ENCODE measurements around the gene LY6G5C. TPM values are rescaled to one million over a fixed set of nuclear protein-coding genes. Genes with fewer than 3 reads are reported as not detected.
"Not testable (repeated sequence)": the region's sequence is repeated elsewhere in the genome, so short reads cannot be mapped to it uniquely, and the experiment has no call there.

Gene LY6G5C
- total RNA-seq, 4 donors from 2014 or later: 1.0 to 4.4 (median 3.8) TPM; not detected in 1

DNA sequence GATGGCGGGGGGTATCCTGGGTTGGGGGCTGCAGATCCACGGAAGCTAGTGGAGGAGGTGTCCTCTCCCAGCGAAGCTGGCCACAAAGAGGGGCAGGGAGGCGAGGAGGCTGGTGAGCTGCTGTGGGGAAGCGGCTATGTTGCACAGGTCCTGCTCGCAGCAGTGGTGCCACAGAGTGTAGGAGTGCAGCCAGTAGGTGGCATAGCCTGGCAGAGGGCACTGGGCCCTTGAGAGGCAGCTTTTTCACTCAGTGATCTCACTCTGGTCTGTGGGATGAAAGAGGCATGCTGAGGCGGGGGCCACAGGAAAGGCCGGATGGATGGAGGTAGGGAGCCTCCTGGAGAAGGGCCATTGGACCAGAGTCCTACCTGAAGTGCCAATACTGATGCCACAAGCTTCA, 31.4 kb upstream of the LY6G5C start:
- Histone ChIP-seq H3K27ac (no peak overlapping the region), H3K27me3 (no peaks in the 10 kb centered on the region), H3K4me1 (no peaks in the 10 kb centered on the region), H3K9me3 (no peaks in the 10 kb centered on the region), H3K36me3 (no peaks in the 10 kb centered on the region), H3K4me3 (no peak overlapping the region)
- no peak for DNase-seq
- no peak for TF ChIP-seq POLR2A (IDR thresholded peaks at IDR 0.05)
- TF ChIP-seq, protein P1, sequence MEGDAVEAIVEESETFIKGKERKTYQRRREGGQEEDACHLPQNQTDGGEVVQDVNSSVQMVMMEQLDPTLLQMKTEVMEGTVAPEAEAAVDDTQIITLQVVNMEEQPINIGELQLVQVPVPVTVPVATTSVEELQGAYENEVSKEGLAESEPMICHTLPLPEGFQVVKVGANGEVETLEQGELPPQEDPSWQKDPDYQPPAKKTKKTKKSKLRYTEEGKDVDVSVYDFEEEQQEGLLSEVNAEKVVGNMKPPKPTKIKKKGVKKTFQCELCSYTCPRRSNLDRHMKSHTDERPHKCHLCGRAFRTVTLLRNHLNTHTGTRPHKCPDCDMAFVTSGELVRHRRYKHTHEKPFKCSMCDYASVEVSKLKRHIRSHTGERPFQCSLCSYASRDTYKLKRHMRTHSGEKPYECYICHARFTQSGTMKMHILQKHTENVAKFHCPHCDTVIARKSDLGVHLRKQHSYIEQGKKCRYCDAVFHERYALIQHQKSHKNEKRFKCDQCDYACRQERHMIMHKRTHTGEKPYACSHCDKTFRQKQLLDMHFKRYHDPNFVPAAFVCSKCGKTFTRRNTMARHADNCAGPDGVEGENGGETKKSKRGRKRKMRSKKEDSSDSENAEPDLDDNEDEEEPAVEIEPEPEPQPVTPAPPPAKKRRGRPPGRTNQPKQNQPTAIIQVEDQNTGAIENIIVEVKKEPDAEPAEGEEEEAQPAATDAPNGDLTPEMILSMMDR (IDR thresholded peaks at IDR 0.05): no peak
- intact Hi-C loops (cut with DNase I; ENCODE audit: low total_unique reads): no loop called here

- Histone ChIP-seq H3K4me3 (no peak overlapping the region), H3K36me3 (no peaks in the 10 kb centered on the region), H3K9me3 (no peaks in the 10 kb centered on the region), H3K4me1 (no peaks in the 10 kb centered on the region), H3K27ac (no peak overlapping the region), H3K27me3 (no peaks in the 10 kb centered on the region)
- TF ChIP-seq, protein P1 (IDR thresholded peaks at IDR 0.05): no peak
- TF ChIP-seq POLR2A (IDR thresholded peaks at IDR 0.05): no peak
- intact Hi-C loops (cut with DNase I; ENCODE audit: low total_unique reads): no loop called here
- DNase-seq: no peak
Measured at GRCh38 chr6:31711233-31711632, 30.4 kb upstream of the LY6G5C start.

DNA sequence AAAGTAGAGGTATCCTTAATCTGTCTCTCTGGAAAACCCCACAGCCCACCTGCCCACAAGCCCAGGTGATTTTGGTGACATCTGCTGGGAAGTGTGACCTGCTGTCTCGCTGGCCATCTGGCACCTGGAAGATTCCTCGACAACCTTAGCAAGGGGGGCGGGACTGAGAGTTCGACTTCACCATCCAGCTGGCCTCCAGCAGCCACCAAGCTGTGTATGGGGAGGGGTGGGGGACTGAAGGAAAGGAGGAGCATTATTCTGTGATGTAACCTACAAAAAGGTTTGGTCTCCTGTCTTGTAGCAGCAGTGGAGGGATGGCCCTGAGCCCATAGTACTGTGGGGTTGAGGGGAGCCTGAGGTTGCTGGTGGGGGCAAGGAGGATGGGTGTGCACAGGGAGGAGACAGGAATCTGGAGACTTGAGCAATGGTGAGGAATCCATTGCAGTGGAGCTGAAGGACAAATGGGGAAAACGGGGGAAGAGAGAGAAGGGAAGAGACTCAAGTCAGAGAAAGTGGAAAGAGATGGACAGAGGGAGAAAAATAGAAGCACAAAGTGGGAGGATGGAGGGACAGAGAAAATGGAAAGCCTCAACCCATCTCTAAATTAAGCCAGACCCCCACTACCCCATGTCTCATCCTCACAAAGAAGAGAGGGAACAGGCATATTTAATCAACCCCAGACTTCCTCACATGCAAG, 29.8 kb upstream of the LY6G5C start:
- TF ChIP-seq POLR2A (IDR thresholded peaks at IDR 0.05): no peak
- TF ChIP-seq, protein P1 (IDR thresholded peaks at IDR 0.05): no peak
- no peak for DNase-seq
- intact Hi-C loops (cut with DNase I; ENCODE audit: low total_unique reads): no loop called here

DNA sequence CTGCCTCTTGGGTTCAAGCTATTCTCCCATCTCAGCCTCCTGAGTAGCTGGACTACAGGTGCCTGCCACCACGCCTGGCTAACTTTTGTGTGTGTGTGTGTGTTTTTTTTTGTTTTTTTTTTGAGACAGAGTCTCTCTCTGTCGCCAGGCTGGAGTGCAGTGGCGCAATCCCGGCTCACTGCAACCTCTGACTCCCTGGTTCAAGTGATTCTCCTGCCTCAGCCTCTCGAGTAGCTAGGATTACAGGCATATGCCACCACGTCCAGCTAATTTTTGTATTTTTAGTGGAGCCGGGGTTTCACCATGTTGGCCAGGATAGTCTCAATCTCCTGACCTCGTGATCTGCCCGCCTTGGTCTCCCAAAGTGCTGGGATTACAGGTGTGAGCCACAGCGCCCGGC, 28.3 kb upstream of the LY6G5C start:
- H3K36me3 ChIP-seq; H3K4me1 ChIP-seq; H3K27ac ChIP-seq; H3K27me3 ChIP-seq; DNase-seq; intact Hi-C loops (cut with DNase I; ENCODE audit: low total_unique reads); H3K4me3 ChIP-seq; H3K9me3 ChIP-seq: not testable (repeated sequence)

More for the DNA sequence above, 29.8 kb upstream of the LY6G5C start:
- no peaks in the 10 kb centered on the region for H3K36me3 ChIP-seq
- no peaks in the 10 kb centered on the region for H3K9me3 ChIP-seq
- no peaks in the 10 kb centered on the region for H3K4me1 ChIP-seq
- no peak overlapping the region for H3K27ac ChIP-seq
- H3K27me3 ChIP-seq: no peaks in the 10 kb centered on the region
- H3K4me3 ChIP-seq: no peak overlapping the region

GRCh38 chr6:31708224-31708623, 27.4 kb upstream of the LY6G5C start:
- Histone ChIP-seq H3K27ac (no peak overlapping the region), H3K27me3 (no peaks in the 10 kb centered on the region), H3K4me1 (no peaks in the 10 kb centered on the region), H3K36me3 (no peaks in the 10 kb centered on the region), H3K4me3 (no peak overlapping the region), H3K9me3 (no peaks in the 10 kb centered on the region)
- TF ChIP-seq POLR2A (IDR thresholded peaks at IDR 0.05): no peak
- TF ChIP-seq, protein P1 (IDR thresholded peaks at IDR 0.05): no peak
- no peak for DNase-seq
- intact Hi-C loops (cut with DNase I; ENCODE audit: low total_unique reads): no loop called here

GRCh38 chr6:31707701-31708100, 26.8 kb upstream of the LY6G5C start:
- DNase-seq: no peak
- H3K4me3 ChIP-seq: no peak overlapping the region
- TF ChIP-seq, protein P1 (IDR thresholded peaks at IDR 0.05): no peak
- no peak for TF ChIP-seq POLR2A (IDR thresholded peaks at IDR 0.05)
- H3K27ac ChIP-seq: no peak overlapping the region
- no peaks in the 10 kb centered on the region for H3K9me3 ChIP-seq
- intact Hi-C loops (cut with DNase I; ENCODE audit: low total_unique reads): no loop called here
- H3K36me3 ChIP-seq: no peaks in the 10 kb centered on the region
- H3K4me1 ChIP-seq: no peaks in the 10 kb centered on the region
- no peaks in the 10 kb centered on the region for H3K27me3 ChIP-seq
